ENCODE data around the gene HMGN4. TPM values are rescaled to one million over a fixed set of nuclear protein-coding genes. Genes with fewer than 3 reads are reported as not detected.

Gene HMGN4
- total RNA-seq, 1 donor from 2014 or later = 39.7 TPM

DNA sequence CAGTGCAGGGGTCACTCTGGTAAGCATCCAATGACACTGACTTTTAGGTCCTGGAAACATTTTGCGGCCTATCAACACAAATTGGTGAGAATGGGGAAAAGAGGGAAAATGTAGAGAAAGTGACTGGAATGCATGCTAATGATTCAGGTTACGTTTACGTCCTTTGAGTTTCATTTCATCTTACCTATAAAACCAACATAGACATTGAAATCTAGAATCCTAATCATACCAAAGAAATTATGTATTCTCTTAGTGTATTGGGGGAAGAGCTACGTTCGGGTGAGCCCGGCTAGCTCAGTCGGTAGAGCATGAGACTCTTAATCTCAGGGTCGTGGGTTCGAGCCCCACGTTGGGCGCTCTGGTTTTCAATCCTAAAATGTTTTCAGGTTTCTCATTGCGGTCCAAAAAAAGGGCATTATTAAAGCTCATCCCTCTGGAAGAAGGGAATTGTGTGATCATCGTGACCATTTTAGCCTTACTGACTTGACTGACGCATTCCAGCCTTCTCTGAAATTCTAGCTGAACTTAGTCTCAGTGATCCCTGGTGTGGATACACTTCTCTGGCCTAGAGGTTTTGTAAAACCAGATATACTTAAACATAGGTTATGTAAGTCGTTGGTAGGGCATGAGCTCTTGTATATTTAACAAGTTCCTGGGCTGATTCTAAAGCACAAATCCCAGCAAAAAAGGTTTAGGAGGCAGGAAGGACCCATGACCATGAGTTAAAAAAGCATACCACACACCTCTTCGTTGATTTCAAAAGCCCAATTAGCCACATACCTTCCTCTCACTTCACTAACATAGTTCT lies 18.3 kb downstream of the HMGN4 start:
- peak overlapping the region; percentile 95 for H3K27ac Mint-ChIP-seq
- H3K36me3 Mint-ChIP-seq (ENCODE audit: insufficient read depth) = no peaks in the 10 kb centered on the region
- DNase-seq (ENCODE audit: low spot score, unreplicated experiment) = no peak
- peaks cover 11% of the 10 kb centered on the region for H3K27me3 Mint-ChIP-seq
- peaks cover 4% of the 10 kb centered on the region for H3K4me1 Mint-ChIP-seq (ENCODE audit: low read depth)
- TF ChIP-seq, protein P1, sequence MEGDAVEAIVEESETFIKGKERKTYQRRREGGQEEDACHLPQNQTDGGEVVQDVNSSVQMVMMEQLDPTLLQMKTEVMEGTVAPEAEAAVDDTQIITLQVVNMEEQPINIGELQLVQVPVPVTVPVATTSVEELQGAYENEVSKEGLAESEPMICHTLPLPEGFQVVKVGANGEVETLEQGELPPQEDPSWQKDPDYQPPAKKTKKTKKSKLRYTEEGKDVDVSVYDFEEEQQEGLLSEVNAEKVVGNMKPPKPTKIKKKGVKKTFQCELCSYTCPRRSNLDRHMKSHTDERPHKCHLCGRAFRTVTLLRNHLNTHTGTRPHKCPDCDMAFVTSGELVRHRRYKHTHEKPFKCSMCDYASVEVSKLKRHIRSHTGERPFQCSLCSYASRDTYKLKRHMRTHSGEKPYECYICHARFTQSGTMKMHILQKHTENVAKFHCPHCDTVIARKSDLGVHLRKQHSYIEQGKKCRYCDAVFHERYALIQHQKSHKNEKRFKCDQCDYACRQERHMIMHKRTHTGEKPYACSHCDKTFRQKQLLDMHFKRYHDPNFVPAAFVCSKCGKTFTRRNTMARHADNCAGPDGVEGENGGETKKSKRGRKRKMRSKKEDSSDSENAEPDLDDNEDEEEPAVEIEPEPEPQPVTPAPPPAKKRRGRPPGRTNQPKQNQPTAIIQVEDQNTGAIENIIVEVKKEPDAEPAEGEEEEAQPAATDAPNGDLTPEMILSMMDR (IDR thresholded peaks at IDR 0.05; ENCODE audit: unreplicated experiment) = no peak
- no peak overlapping the region for H3K4me3 Mint-ChIP-seq (ENCODE audit: low read depth)
- peaks cover under 1% of the 10 kb centered on the region for H3K9me3 Mint-ChIP-seq (ENCODE audit: low read depth)

DNA sequence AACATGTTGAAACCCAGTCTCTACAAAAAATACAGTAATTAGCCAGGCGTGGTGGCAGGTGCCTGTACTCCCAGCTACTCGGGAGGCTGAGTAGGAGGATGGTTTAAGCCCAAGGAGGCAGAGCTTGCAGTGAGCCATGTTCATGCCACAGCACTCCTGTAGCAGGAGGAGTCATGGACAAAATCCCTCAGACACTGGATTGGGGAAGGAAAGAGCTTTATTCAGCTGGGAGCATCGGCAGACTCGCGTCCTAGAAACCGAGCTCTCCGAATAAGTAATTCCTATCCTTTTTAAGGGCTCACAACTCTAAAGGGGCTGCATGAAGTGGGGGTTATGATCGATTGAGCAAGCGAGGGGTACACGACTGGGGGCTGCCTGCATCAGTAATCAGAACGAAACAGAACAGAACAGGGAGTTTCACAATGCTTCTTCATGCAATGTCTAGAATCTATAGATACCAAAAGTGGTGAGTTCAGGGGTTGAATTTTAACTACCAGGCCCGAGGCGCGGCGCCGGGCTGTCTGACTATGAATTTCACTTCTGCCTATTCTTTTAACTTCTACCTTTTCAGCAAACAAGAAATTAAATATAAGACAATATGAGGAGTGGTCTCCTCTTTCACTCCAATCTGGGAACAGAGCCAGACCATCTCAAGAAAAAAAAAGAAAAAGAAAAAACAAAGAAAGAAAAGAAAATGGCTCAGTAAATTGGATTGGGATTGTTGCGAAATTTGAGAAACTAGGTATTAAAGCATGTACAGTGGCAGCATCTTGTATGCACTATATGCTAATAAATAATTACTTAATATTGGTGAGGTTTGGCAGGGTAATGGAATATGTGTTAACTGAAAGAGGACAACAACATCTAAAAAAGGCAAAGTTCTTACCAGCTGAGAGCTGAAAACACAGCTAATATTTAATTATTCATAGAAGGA lies 23.6 kb downstream of the HMGN4 start:
- DNase-seq (ENCODE audit: low spot score, unreplicated experiment) = no peak
- H3K4me1 Mint-ChIP-seq (ENCODE audit: low read depth) = no peaks in the 10 kb centered on the region
- peaks cover 5% of the 10 kb centered on the region for H3K27me3 Mint-ChIP-seq
- H3K36me3 Mint-ChIP-seq (ENCODE audit: insufficient read depth) = no peaks in the 10 kb centered on the region
- TF ChIP-seq, protein P1 (IDR thresholded peaks at IDR 0.05; ENCODE audit: unreplicated experiment) = no peak
- peaks cover 8% of the 10 kb centered on the region for H3K9me3 Mint-ChIP-seq (ENCODE audit: low read depth)
- no peak overlapping the region for H3K4me3 Mint-ChIP-seq (ENCODE audit: low read depth)
- no peak overlapping the region for H3K27ac Mint-ChIP-seq

DNA sequence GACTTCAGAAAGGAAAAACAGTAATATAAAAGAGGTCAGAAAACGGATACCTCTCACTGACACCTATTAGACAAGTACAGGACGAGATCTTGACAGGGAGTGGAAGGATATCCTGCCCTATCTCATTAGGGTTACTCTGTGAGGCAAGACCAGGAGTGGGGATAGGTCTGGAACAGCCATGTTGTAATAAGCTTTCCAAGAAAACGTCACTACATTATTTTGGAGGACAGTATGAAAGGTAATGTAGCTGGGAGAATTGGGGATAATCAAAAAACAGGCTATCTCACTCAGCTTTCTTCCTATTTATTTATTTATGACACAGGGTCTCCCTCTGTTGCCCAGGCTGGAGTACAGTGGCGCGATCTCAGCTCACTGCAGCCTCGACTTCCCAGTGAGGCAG lies 25.3 kb downstream of the HMGN4 start:
- H3K4me3 Mint-ChIP-seq (ENCODE audit: low read depth) = no peak overlapping the region
- no peak overlapping the region for H3K27ac Mint-ChIP-seq
- H3K4me1 Mint-ChIP-seq (ENCODE audit: low read depth) = no peaks in the 10 kb centered on the region
- no peaks in the 10 kb centered on the region for H3K36me3 Mint-ChIP-seq (ENCODE audit: insufficient read depth)
- TF ChIP-seq, protein P1 (IDR thresholded peaks at IDR 0.05; ENCODE audit: unreplicated experiment) = no peak
- H3K27me3 Mint-ChIP-seq = no peaks in the 10 kb centered on the region
- DNase-seq (ENCODE audit: low spot score, unreplicated experiment) = no peak
- H3K9me3 Mint-ChIP-seq (ENCODE audit: low read depth) = peaks cover 8% of the 10 kb centered on the region

DNA sequence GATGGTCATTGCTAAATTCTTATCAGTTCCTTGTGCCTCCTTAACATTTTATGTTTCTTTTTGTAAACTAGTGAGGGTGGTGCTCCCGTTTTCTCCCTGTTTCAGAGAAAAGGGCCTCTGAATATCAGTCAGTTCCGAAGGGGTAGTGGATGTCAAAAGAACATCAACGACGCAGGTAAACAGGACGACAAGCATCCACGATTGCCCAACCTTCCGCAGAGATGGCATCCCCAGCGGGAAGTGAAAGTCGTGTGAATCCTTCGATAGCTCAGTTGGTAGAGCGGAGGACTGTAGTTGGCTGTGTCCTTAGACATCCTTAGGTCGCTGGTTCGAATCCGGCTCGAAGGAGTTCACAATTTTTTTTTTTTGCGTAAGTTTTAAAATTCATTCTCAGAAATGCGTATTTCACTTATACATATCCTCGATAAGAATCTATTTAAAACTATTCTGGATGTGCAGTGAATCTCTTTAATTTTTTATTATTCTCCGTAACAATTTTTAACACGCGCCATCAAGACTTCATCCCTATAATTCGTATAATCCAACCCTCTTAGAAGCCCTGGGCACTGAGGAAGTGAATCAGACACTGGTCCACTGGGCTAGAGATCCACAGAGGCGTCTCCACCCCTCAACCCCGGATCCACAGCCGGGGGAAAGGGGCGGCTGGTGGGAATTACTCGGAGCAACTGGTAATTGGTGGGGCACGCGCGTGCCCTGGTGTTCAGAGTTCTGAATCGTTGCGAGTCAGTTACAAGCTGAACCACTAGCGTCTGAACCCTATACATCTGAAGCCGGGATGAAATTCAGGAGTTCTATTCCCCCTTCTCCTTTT lies 30.7 kb downstream of the HMGN4 start:
- TF ChIP-seq, protein P1 (IDR thresholded peaks at IDR 0.05; ENCODE audit: unreplicated experiment) = no peak
- Mint-ChIP-seq H3K27ac (peak overlapping the region; percentile 99), H3K4me3 (ENCODE audit: low read depth) (peak overlapping the region; percentile 79), H3K27me3 (peaks cover 4% of the 10 kb centered on the region), H3K36me3 (ENCODE audit: insufficient read depth) (no peaks in the 10 kb centered on the region), H3K9me3 (ENCODE audit: low read depth) (no peaks in the 10 kb centered on the region), H3K4me1 (ENCODE audit: low read depth) (peaks cover 2% of the 10 kb centered on the region)
- peak; percentile 97 for DNase-seq (ENCODE audit: low spot score, unreplicated experiment)

DNA sequence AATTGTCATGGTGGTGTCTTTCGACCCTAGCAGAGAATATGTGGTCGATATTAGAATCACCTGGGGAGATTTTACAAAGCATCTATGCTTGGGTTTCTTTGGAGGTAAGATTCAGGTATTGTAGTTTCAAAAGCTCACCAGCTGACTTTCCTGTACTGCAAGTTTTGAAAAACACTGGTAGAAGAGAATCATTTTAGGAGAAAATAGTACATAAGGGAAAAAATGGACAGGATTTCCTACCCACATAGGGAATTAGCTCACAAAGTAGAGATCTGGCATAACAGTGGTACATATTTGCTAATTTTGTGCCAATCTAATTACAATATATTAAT lies 31.2 kb downstream of the HMGN4 start:
- H3K36me3 Mint-ChIP-seq (ENCODE audit: insufficient read depth) = no peaks in the 10 kb centered on the region

More for the DNA sequence above, 31.2 kb downstream of the HMGN4 start:
- Mint-ChIP-seq H3K4me3 (ENCODE audit: low read depth) (peak overlapping the region; percentile 79), H3K9me3 (ENCODE audit: low read depth) (no peaks in the 10 kb centered on the region), H3K4me1 (ENCODE audit: low read depth) (peaks cover 2% of the 10 kb centered on the region), H3K27me3 (peaks cover 4% of the 10 kb centered on the region), H3K27ac (peak overlapping the region; percentile 99)
- TF ChIP-seq, protein P1 (IDR thresholded peaks at IDR 0.05; ENCODE audit: unreplicated experiment) = no peak
- no peak for DNase-seq (ENCODE audit: low spot score, unreplicated experiment)

Data from progenitor cell of endocrine pancreas (in vitro differentiated cells).